Measurements from ENCODE around the gene PRR5L. TPM values are rescaled to one million over a fixed set of nuclear protein-coding genes. Genes with fewer than 3 reads are reported as not detected.

Gene PRR5L
- polyA plus RNA-seq, 3 donors: 3.5 to 16.0 (median 7.4) TPM

DNA sequence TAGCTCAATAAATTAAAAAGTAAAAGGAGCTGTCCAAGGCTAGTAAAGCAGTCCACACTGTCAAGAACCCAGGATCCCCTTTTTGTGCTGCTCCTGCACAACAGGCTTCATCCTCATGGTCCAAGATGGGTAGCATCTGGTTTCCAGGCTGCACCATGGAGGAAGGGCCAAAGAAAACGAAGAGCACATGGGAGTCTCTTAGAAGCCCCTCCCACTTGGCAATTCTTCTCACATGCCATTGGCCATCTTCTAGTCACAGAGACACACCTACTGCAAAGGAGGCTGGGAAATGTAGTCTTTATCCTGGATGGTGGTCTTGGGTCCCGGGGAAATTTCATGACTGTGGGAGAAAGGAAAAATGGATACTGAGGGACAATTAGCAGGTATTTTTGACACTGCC lies 37.8 kb downstream of the PRR5L start:
- Histone ChIP-seq H2AFZ (ENCODE audit: insufficient read depth, low read depth, low read length, poor library complexity, severe bottlenecking) (no peak overlapping the region), H3K79me2 (ENCODE audit: insufficient read depth, low read length) (no peaks in the 10 kb centered on the region), H3K9ac (ENCODE audit: insufficient read depth, low read length, poor library complexity, severe bottlenecking) (no peak overlapping the region), H3K4me1 (ENCODE audit: control insufficient read depth in 1 of 2, insufficient read depth in 2 of 2, low read length in 2 of 2) (no peaks in the 10 kb centered on the region), H3K27me3 (ENCODE audit: control insufficient read depth in 2 of 2, insufficient read depth in 2 of 2, low read length in 2 of 2) (no peaks in the 10 kb centered on the region), H3K27ac (ENCODE audit: low read depth in 1 of 2, low read length in 2 of 2) (no peak overlapping the region), H3K9me3 (replicated peaks in 1 of 2; ENCODE audit: control insufficient read depth in 1 of 2, insufficient read depth in 1 of 2, low read length in 2 of 2) (no peaks in the 10 kb centered on the region), H3K4me2 (replicated peaks; ENCODE audit: extremely low read depth, low read length, poor library complexity, severe bottlenecking) (no peak overlapping the region), H4K20me1 (ENCODE audit: insufficient read depth, low read length) (no peaks in the 10 kb centered on the region), H3K36me3 (replicated peaks in 1 of 2; ENCODE audit: control insufficient read depth in 1 of 2, insufficient read depth in 2 of 2, low read length in 2 of 2) (no peaks in the 10 kb centered on the region), H3K4me3 (replicated peaks in 1 of 3; ENCODE audit: low read depth in 2 of 3, low read length in 3 of 3) (no peak overlapping the region)
- intact Hi-C loops (cut with micrococcal nuclease): no loop called here
- WGBS (ENCODE audit: insufficient coverage): no CpG with 5 or more reads among the region's 2 CpGs
- TF ChIP-seq, protein P1, sequence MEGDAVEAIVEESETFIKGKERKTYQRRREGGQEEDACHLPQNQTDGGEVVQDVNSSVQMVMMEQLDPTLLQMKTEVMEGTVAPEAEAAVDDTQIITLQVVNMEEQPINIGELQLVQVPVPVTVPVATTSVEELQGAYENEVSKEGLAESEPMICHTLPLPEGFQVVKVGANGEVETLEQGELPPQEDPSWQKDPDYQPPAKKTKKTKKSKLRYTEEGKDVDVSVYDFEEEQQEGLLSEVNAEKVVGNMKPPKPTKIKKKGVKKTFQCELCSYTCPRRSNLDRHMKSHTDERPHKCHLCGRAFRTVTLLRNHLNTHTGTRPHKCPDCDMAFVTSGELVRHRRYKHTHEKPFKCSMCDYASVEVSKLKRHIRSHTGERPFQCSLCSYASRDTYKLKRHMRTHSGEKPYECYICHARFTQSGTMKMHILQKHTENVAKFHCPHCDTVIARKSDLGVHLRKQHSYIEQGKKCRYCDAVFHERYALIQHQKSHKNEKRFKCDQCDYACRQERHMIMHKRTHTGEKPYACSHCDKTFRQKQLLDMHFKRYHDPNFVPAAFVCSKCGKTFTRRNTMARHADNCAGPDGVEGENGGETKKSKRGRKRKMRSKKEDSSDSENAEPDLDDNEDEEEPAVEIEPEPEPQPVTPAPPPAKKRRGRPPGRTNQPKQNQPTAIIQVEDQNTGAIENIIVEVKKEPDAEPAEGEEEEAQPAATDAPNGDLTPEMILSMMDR (IDR thresholded peaks at IDR 0.05): no peak
- Mint-ChIP-seq H3K27ac (no peak overlapping the region), H3K27me3 (ENCODE audit: low read depth in 3 of 3) (peaks cover 0 to 8% (median 0%) of the 10 kb centered on the region in 3 donors), H3K4me1 (peaks cover 3% of the 10 kb centered on the region), H3K36me3 (no peaks in the 10 kb centered on the region), H3K4me3 (no peak overlapping the region), H3K9me3 (peaks cover 0 to 5% (median 0%) of the 10 kb centered on the region in 7 donors)
- DNase-seq: peak in 2 of 3 donors; percentile 4 to 10

DNA sequence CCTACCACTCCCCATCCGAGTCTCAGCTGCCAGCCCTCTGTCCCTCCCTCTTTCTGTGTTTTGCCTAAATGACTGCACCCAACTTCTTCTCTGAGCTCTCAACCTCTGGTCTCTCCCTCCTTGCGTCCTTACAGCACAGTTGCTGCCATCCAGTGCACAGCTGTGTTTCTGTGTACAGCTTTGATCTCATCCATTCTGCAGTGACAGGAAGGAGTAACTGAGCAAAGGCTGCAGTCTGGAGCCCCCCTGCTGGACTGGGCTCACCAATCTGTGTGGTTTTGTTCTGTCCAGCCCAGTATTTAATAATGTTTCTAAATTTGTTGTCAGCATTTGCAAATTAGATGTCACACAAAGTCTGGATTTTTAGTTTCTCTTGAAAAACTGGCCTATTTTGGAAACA lies 43.8 kb downstream of the PRR5L start:
- Histone ChIP-seq H2AFZ (ENCODE audit: insufficient read depth, low read depth, low read length, poor library complexity, severe bottlenecking) (no peak overlapping the region), H3K9me3 (replicated peaks in 1 of 2; ENCODE audit: control insufficient read depth in 1 of 2, insufficient read depth in 1 of 2, low read length in 2 of 2) (no peaks in the 10 kb centered on the region), H3K79me2 (ENCODE audit: insufficient read depth, low read length) (no peaks in the 10 kb centered on the region), H3K4me2 (replicated peaks; ENCODE audit: extremely low read depth, low read length, poor library complexity, severe bottlenecking) (no peak overlapping the region), H3K36me3 (replicated peaks in 1 of 2; ENCODE audit: control insufficient read depth in 1 of 2, insufficient read depth in 2 of 2, low read length in 2 of 2) (no peaks in the 10 kb centered on the region), H3K4me3 (replicated peaks in 1 of 3; ENCODE audit: low read depth in 2 of 3, low read length in 3 of 3) (no peak overlapping the region), H3K9ac (ENCODE audit: insufficient read depth, low read length, poor library complexity, severe bottlenecking) (no peak overlapping the region), H3K27me3 (ENCODE audit: control insufficient read depth in 2 of 2, insufficient read depth in 2 of 2, low read length in 2 of 2) (no peaks in the 10 kb centered on the region), H3K27ac (ENCODE audit: low read depth in 1 of 2, low read length in 2 of 2) (no peak overlapping the region), H3K4me1 (ENCODE audit: control insufficient read depth in 1 of 2, insufficient read depth in 2 of 2, low read length in 2 of 2) (no peaks in the 10 kb centered on the region), H4K20me1 (ENCODE audit: insufficient read depth, low read length) (no peaks in the 10 kb centered on the region)
- intact Hi-C loops (cut with micrococcal nuclease): no loop called here
- DNase-seq: no peak
- peak overlapping the region in 1 of 7 donors; percentile 81 for H3K27ac Mint-ChIP-seq
- TF ChIP-seq, protein P1 (IDR thresholded peaks at IDR 0.05): no peak
- no peak overlapping the region for H3K4me3 Mint-ChIP-seq
- H3K27me3 Mint-ChIP-seq (ENCODE audit: low read depth in 3 of 3): peaks cover 0 to 2% (median 1%) of the 10 kb centered on the region in 3 donors
- 100% methylated on average over 2 of the region's 2 CpGs for WGBS (ENCODE audit: insufficient coverage)
- no peaks in the 10 kb centered on the region for H3K36me3 Mint-ChIP-seq
- H3K4me1 Mint-ChIP-seq: no peaks in the 10 kb centered on the region
- H3K9me3 Mint-ChIP-seq: no peaks in the 10 kb centered on the region

All from CD14-positive monocyte (primary cell).